GM18909 (cell line): Measurements from ENCODE around the gene PPP3CA.
A peak's percentile ranks its signal among the peaks of the same experiment; 100 is the strongest.
"Not testable (repeated sequence)": the region's sequence is repeated elsewhere in the genome, so short reads cannot be mapped to it uniquely, and the experiment has no call there.

ENCODE experiments used
- ATAC-seq: cut with Tn5 transposase; IDR thresholded peaks from one replicate; pipeline ENCODE4 v1.9.1; 2021; ENCODE audit warnings: mild to moderate bottlenecking; ENCODE audit not compliant: unreplicated experiment, poor library complexity

PPP3CA gene

GRCh38 chr4:101156619-101157310 is 190.6 kb downstream of the PPP3CA start:
- peak; percentile 57 for ATAC-seq

- ATAC-seq: no peak
Observed at GRCh38 chr4:101155945-101156344, 191.4 kb downstream of the PPP3CA start.

- ATAC-seq: no peak
Observed at GRCh38 chr4:101155368-101155767, 192.0 kb downstream of the PPP3CA start.

GRCh38 chr4:101153653-101154052 is 193.7 kb downstream of the PPP3CA start:
- ATAC-seq: no peak

GRCh38 chr4:101152521-101152920 is 194.8 kb downstream of the PPP3CA start:
- no peak for ATAC-seq

- ATAC-seq: no peak
Observed at GRCh38 chr4:101148551-101148950, 198.8 kb downstream of the PPP3CA start.

- ATAC-seq: no peak
Observed at GRCh38 chr4:101147283-101147682, 200.0 kb downstream of the PPP3CA start.

- no peak for ATAC-seq
Observed at GRCh38 chr4:101145021-101145420, 202.3 kb downstream of the PPP3CA start.

GRCh38 chr4:101142259-101142658 is 205.1 kb downstream of the PPP3CA start:
- peak; percentile 37 for ATAC-seq

- no peak for ATAC-seq
Observed at GRCh38 chr4:101141855-101142254, 205.5 kb downstream of the PPP3CA start.

GRCh38 chr4:101141230-101141629 is 206.1 kb downstream of the PPP3CA start:
- ATAC-seq: no peak

GRCh38 chr4:101140228-101140627 is 207.1 kb downstream of the PPP3CA start:
- ATAC-seq: no peak

- ATAC-seq: no peak
Observed at GRCh38 chr4:101136373-101137370, 210.7 kb downstream of the PPP3CA start.

GRCh38 chr4:101135371-101136010 is 211.8 kb downstream of the PPP3CA start:
- ATAC-seq: peak; percentile 81

GRCh38 chr4:101131058-101131457 is 216.3 kb downstream of the PPP3CA start:
- ATAC-seq: not testable (repeated sequence)

GRCh38 chr4:101128898-101129297 is 218.4 kb downstream of the PPP3CA start:
- not testable (repeated sequence) for ATAC-seq

GRCh38 chr4:101128473-101128872 is 218.9 kb downstream of the PPP3CA start:
- ATAC-seq: no peak

- ATAC-seq: no peak
Observed at GRCh38 chr4:101127176-101127790, 220.0 kb downstream of the PPP3CA start.

- ATAC-seq: no peak
Observed at GRCh38 chr4:101126059-101126458, 221.3 kb downstream of the PPP3CA start.
